Measurements from ENCODE around the gene TENM4. TPM values are rescaled to one million over a fixed set of nuclear protein-coding genes. Genes with fewer than 3 reads are reported as not detected.

TENM4 gene
- total RNA-seq, 4 donors from 2014 or later, result 2.3 to 18.9 (median 4.5) TPM

GRCh38 chr11:79332017-79332416 is 108.8 kb downstream of the TENM4 start:
- TF ChIP-seq, protein P1, sequence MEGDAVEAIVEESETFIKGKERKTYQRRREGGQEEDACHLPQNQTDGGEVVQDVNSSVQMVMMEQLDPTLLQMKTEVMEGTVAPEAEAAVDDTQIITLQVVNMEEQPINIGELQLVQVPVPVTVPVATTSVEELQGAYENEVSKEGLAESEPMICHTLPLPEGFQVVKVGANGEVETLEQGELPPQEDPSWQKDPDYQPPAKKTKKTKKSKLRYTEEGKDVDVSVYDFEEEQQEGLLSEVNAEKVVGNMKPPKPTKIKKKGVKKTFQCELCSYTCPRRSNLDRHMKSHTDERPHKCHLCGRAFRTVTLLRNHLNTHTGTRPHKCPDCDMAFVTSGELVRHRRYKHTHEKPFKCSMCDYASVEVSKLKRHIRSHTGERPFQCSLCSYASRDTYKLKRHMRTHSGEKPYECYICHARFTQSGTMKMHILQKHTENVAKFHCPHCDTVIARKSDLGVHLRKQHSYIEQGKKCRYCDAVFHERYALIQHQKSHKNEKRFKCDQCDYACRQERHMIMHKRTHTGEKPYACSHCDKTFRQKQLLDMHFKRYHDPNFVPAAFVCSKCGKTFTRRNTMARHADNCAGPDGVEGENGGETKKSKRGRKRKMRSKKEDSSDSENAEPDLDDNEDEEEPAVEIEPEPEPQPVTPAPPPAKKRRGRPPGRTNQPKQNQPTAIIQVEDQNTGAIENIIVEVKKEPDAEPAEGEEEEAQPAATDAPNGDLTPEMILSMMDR (IDR thresholded peaks at IDR 0.05), result no peak
- no peak for ATAC-seq (ENCODE audit: low FRiP score)

DNA sequence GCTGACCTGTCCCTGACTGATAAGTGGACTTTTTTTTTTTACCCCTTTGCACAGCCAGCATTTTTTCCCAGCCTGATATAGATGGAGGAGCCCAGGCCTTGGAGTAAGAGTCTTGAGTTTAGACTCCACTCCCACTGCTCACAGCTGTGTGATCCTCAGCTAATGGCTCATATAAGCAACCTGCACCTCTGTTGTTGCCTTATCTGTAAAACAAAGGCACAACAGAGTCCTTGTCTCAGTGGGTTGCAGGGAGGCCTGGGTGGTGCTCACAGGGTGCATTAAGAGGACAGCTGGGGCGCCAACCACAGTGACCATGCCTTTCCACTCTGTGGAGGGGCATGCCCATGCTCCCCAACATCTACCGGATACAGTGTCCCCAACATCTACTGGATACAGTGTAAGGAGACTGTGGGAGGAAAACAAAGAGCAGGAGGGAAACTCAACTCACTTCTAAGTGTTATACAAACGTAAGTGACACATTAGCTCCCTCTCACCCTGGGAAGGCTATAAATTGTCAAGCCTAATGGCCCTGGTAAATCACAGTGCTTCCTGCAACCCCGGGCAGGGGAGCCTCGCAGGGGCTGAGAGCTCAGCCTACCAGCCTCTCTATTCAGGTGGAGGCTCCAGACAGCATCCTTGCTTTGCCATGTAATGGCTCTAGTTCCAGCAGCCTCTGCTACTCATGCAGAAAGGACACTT is 109.5 kb downstream of the TENM4 start:
- DNase-seq (ENCODE audit: low spot score) (no peak), ATAC-seq (ENCODE audit: low FRiP score) (no peak)
- TF ChIP-seq, protein P1 (IDR thresholded peaks at IDR 0.05), result no peak

More at GRCh38 chr11:79332017-79332416, 108.8 kb downstream of the TENM4 start:
- no peak for DNase-seq (ENCODE audit: low spot score)

DNA sequence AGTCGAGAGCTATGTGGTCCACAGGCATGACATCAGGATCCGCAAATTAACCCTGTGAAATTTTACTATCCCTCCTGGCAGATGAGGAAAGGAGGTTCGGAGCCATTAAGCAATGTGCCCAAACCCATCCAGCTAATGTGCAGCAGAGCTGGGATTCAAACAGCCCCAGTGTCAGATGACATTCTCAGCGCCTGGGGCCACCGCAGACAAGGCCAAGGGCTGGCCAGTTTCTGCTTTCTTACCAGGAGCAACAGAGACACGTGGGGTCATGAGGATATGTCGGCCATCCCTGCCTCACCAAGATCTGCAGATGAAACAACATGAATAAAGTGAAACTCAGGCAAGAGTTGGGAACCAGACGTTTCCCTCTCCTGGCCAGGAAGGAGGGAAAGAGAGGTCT is 110.2 kb downstream of the TENM4 start:
- ATAC-seq (ENCODE audit: low FRiP score) (no peak), DNase-seq (ENCODE audit: low spot score) (no peak)
- TF ChIP-seq, protein P1 (IDR thresholded peaks at IDR 0.05), result no peak

DNA sequence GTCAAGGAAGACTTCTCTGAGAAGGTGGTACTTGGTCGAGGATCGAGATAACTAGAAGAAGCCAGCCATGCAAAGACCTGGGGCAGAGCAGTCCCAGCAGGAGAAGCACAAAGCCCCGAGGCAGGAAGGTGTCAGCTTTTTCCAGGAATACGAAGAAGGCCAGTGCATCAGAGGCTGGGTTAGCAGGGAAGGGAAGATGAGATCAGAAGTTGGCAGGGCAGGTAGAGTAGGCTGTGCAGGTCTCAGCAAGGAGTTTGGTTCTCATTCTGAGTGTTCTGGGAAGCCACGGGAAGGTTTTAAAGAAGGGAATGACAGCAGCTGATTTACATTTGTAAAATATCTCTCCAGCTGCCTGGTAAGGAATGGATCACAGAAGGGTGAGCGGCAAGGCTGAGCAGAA is 111.3 kb downstream of the TENM4 start:
- DNase-seq (ENCODE audit: low spot score) (no peak), ATAC-seq (ENCODE audit: low FRiP score) (no peak)
- TF ChIP-seq, protein P1 (IDR thresholded peaks at IDR 0.05), result no peak

DNA sequence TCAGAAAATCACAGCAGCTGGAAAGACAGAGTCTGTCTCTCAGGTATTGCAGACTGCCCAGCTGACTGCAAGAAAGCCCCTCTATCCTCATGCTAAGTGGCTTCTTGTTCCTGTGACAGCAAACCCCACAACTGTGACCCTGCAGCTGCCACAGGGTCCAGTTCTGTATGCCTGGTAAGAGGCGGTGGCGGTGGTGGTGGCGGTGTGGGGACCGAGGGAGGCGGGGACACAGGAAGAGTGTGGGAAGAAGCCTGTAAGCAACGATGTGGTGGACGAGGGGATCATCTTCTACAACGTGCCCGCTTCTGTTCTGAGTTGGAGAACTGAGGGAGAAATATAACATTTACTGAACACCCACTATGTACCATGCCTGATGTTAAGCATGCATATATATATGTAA is 112.4 kb downstream of the TENM4 start:
- ATAC-seq (ENCODE audit: low FRiP score), result no peak
- no peak for DNase-seq (ENCODE audit: low spot score)
- TF ChIP-seq, protein P1 (IDR thresholded peaks at IDR 0.05), result no peak

DNA sequence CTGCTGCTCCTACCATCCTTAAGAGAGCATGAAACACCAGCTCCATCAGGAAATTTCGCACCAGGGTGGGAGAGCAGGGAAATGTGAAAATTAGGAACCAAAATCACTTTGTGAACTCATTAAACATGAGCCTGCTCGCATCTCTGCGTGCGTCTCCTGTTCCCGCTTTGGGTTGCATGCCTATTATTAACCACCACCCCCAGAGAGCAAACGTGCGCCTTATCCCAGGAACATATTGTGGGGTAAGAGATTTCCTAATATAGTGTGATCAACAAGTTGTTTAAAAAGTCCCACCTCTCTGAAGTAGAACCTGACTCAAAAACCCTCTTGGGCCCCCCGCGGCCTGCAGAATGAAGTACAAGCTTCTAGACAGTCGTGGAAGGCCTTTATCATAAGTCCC is 115.0 kb downstream of the TENM4 start:
- no peak for ATAC-seq (ENCODE audit: low FRiP score)
- DNase-seq (ENCODE audit: low spot score), result no peak
- TF ChIP-seq, protein P1 (IDR thresholded peaks at IDR 0.05), result no peak

DNA sequence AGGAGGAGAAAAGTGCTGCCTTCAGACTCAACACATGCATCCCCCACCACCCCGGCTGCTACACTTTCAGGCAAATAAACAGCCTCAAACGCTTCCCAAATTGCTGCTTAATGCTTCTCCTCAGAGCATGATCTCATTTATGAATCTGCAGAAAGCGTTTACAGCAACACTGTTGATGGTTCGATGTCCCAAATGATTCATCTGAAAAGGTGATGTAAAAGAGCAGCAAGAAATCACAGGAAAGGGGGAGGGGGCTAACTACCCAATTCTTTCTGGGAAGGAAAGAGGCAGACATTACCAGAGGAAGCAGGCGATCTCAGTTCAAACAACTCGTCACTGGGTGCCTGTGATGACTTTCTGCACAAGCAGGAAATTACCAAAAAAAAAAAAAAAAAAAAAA is 119.6 kb downstream of the TENM4 start:
- TF ChIP-seq, protein P1 (IDR thresholded peaks at IDR 0.05), result no peak
- ATAC-seq (ENCODE audit: low FRiP score), result no peak
- no peak for DNase-seq (ENCODE audit: low spot score)

Measured in omental fat pad (tissue), 4 donors.